Nephron (organoid): ENCODE results near the gene NAGS.
A peak's percentile ranks its signal among the peaks of the same experiment; 100 is the strongest.

Experiments used
- H3K27ac Mint-ChIP-seq, 3 experiments: 2 replicates each; pipeline ENCODE4 v1.8.0; 2020; ENCODE audit warnings: mixed read lengths in 3 of 3, mild to moderate bottlenecking in 2 of 3, moderate library complexity in 1 of 3
- H3K27me3 Mint-ChIP-seq: 2 replicates; pipeline ENCODE4 v1.8.0; 2021; ENCODE audit warnings: low read depth, mild to moderate bottlenecking, moderate library complexity, mixed read lengths
- H3K36me3 Mint-ChIP-seq: 2 replicates; pipeline ENCODE4 v1.8.0; 2020; ENCODE audit warnings: low read depth, mixed read lengths
- H3K4me1 Mint-ChIP-seq: 2 replicates; pipeline ENCODE4 v1.8.0; 2020; ENCODE audit warnings: mixed read lengths
- H3K4me3 Mint-ChIP-seq, 3 experiments: 2 replicates each; pipeline ENCODE4 v1.8.0; 2020; ENCODE audit warnings: mild to moderate bottlenecking in 3 of 3, mixed read lengths in 3 of 3, moderate library complexity in 2 of 3
- H3K9me3 Mint-ChIP-seq: 2 replicates; pipeline ENCODE4 v1.8.0; 2020; ENCODE audit warnings: mixed read lengths
- TF ChIP-seq, protein P1 (sequence below), 3 experiments: fragments of 200-600 bp; sonication (generic); IDR thresholded peaks; one replicate each; pipeline ENCODE4 v1.5.0; 2021; ENCODE audit warnings: antibody characterized with exemption in 3 of 3; ENCODE audit not compliant: unreplicated experiment in 3 of 3

NAGS gene

DNA sequence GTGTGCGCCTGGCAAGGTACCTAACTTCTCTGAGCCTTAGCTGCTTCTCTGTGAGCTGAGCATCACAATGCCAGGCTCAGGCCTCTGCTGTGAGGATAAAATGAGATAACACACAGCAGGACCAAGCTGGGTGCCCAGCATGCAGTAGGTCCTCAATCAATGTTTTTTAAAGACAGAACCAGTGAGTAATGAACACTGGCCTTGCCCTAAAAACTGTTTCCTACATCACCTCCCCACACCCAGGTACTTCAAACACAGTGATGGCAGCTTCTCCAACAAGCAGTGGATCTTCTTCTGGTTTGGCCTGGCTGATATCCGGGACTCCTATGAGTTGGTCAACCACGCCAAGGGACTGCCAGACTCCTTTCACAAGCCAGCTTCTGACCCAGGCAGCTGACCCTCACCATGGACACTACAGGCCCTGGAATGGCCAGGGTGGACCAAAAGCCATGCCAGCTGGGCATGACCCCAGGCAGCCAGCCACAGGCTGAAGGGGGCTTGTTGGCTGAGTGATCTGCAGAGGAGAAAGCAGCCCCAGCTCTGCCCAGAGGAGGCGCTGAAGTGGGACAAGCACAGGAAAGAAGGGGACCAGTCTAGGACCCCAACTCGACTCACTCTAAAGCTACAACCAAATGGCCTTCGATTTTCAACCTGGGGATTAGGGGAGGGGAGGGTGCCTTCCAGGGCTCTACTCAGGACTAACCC, 3.9 kb downstream of the NAGS start:
- H3K27ac Mint-ChIP-seq, result peak overlapping the region in 2 of 3 experiments; percentile 39 to 47
- peaks cover 49% of the 10 kb centered on the region for H3K27me3 Mint-ChIP-seq

DNA sequence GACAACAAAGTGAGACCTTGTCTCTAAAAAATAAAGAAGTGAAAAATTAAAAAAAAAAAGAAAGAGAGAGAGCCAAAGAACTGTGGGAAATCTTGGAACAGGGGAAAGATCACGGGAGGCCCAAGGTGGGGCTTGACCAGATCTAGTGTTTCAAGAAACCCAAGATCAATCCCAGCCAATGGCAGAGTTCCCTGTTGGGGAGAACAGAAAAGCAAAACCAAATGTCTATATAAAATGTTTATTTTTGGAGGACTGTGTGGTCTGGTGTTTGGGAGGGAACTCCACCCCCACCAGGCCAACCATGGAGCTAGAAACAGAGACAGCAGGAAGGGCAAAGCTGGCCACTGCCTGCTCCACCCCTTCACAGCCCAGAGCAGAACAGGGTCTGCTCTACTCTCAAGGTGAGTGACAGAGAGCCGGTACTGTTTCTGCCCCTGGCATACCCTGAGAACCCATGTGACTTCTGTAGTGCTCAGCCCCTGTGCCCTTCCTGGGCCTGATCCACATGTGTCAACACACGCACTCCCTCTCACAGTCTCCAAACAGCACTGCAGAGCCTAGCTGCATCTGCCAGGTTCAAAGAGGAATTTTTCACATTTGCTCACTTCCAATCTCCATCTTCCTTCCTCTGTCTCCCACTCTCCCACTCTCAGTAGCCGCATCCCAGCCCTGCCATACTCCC, 6.7 kb downstream of the NAGS start:
- Mint-ChIP-seq H3K36me3 (peaks cover 12% of the 10 kb centered on the region), H3K4me3 (peak overlapping the region; percentile 24 to 73 (median 64)), H3K4me1 (peaks cover 36% of the 10 kb centered on the region), H3K9me3 (no peaks in the 10 kb centered on the region), H3K27me3 (peaks cover 24% of the 10 kb centered on the region), H3K27ac (peak overlapping the region in 2 of 3 experiments; percentile 34 to 60)
- TF ChIP-seq, protein P1, sequence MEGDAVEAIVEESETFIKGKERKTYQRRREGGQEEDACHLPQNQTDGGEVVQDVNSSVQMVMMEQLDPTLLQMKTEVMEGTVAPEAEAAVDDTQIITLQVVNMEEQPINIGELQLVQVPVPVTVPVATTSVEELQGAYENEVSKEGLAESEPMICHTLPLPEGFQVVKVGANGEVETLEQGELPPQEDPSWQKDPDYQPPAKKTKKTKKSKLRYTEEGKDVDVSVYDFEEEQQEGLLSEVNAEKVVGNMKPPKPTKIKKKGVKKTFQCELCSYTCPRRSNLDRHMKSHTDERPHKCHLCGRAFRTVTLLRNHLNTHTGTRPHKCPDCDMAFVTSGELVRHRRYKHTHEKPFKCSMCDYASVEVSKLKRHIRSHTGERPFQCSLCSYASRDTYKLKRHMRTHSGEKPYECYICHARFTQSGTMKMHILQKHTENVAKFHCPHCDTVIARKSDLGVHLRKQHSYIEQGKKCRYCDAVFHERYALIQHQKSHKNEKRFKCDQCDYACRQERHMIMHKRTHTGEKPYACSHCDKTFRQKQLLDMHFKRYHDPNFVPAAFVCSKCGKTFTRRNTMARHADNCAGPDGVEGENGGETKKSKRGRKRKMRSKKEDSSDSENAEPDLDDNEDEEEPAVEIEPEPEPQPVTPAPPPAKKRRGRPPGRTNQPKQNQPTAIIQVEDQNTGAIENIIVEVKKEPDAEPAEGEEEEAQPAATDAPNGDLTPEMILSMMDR (IDR thresholded peaks at IDR 0.05; ENCODE audit: unreplicated experiment in 3 of 3), result no peak

More for the DNA sequence above, 3.9 kb downstream of the NAGS start:
- no peaks in the 10 kb centered on the region for H3K9me3 Mint-ChIP-seq
- H3K4me1 Mint-ChIP-seq, result peaks cover 24% of the 10 kb centered on the region
- peaks cover 12% of the 10 kb centered on the region for H3K36me3 Mint-ChIP-seq
- H3K4me3 Mint-ChIP-seq, result peak overlapping the region; percentile 90 to 91 (median 91)
- TF ChIP-seq, protein P1 (IDR thresholded peaks at IDR 0.05; ENCODE audit: unreplicated experiment in 3 of 3), result no peak

DNA sequence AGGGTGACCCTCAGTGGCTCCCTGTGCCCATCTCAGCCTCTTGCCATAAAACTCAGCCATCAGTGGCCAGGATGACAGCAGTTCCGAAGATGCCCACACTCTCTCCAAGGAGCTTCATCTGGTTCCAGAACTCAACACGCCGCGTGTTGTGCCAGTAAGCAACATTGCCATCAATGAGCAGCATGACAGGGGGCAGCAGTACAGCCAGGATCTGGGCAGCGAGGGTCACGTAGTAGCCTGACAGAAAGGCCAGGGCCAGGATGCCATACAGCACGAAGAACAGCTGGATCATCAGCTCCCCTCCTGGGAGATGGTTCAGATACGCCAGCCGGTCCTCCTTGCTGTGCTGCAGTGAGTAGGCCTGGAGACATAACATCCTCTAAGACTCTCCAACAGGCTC, 7.5 kb downstream of the NAGS start:
- TF ChIP-seq, protein P1 (IDR thresholded peaks at IDR 0.05; ENCODE audit: unreplicated experiment in 3 of 3), result no peak
- Mint-ChIP-seq H3K36me3 (peaks cover 12% of the 10 kb centered on the region), H3K27ac (peak overlapping the region in 1 of 3 experiments; percentile 60), H3K9me3 (no peaks in the 10 kb centered on the region), H3K27me3 (peaks cover 16% of the 10 kb centered on the region), H3K4me3 (peak overlapping the region in 2 of 3 experiments; percentile 50 to 73), H3K4me1 (peaks cover 33% of the 10 kb centered on the region)

DNA sequence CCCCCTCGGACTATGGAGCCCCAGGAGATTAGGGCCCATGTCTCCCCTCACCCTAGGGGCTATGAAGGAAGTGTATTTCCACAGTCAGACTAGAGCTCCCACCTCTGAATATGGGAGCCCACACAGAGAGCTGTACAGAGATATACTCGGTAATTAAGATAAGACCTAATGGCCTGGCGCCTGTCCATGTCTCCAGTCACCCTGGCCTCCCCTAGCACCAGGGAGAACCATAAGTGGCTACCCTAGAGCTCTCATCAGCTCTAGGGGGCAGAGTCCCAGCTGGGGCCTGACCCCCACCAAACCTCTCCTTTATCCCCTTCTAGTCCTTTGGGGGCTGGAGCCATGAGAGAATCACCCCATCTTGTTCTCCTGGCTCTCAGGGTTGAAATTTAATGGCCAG, 8.0 kb downstream of the NAGS start:
- Mint-ChIP-seq H3K9me3 (no peaks in the 10 kb centered on the region), H3K27me3 (peaks cover 12% of the 10 kb centered on the region), H3K36me3 (peaks cover 12% of the 10 kb centered on the region), H3K4me3 (peak overlapping the region in 1 of 3 experiments; percentile 51), H3K27ac (no peak overlapping the region), H3K4me1 (peaks cover 33% of the 10 kb centered on the region)
- TF ChIP-seq, protein P1 (IDR thresholded peaks at IDR 0.05; ENCODE audit: unreplicated experiment in 3 of 3), result no peak

DNA sequence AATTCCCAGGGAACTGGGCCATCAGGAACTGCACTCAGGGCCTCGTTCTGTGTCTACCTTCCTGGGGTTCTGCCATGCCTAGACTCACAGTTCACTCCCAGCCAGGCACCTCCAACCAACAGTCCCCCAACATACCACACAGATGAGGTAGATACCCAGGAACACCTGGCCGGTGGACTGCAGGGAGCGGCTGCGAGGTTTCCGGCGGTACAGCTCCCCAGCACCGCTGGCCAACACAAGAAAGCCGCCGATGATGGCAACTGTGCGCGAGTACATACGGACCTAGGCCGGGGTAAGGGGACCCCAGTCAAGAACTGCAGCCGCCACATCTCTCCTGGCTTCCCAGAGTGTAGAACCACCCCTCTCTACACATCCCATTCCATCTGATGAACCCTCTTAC, 8.5 kb downstream of the NAGS start:
- peaks cover 30% of the 10 kb centered on the region for H3K4me1 Mint-ChIP-seq
- no peak overlapping the region for H3K27ac Mint-ChIP-seq
- peaks cover 9% of the 10 kb centered on the region for H3K27me3 Mint-ChIP-seq
- H3K36me3 Mint-ChIP-seq, result peaks cover 12% of the 10 kb centered on the region
- H3K4me3 Mint-ChIP-seq, result peak overlapping the region; percentile 73 to 100 (median 77)
- TF ChIP-seq, protein P1 (IDR thresholded peaks at IDR 0.05; ENCODE audit: unreplicated experiment in 3 of 3), result no peak
- no peaks in the 10 kb centered on the region for H3K9me3 Mint-ChIP-seq
